Measurements from ENCODE around the gene BHLHE40.
A peak's percentile ranks its signal among the peaks of the same experiment; 100 is the strongest.

BHLHE40 gene

GRCh38 chr3:5015056-5015455 lies 35.8 kb downstream of the BHLHE40 start:
- ChIA-PET POLR2A (ENCODE audit: low non-redundant PET) (no interaction called here), CTCF (interaction anchor here (0.7 kb wide), 1 partner anchor 81 kb away, joined by 3 read pairs; no protein-coding TSS in a partner anchor)
- DNase-seq (ENCODE audit: low spot score): no peak
- TF ChIP-seq CTCF (conservative IDR thresholded peaks at IDR 0.05; ENCODE audit: low read depth): no peak
- H3K27ac ChIP-seq: no peak overlapping the region

- CTCF ChIA-PET: no interaction called here
- H3K27ac ChIP-seq: peak overlapping the region; percentile 93
These were observed 37.2 kb downstream of the BHLHE40 start for GRCh38 chr3:5016211-5017161.

GRCh38 chr3:5017925-5018531 lies 38.8 kb downstream of the BHLHE40 start:
- POLR2A ChIA-PET (ENCODE audit: low non-redundant PET): no interaction called here
- CTCF ChIA-PET: interaction anchor here (0.6 kb wide), 1 partner anchor 206 kb away, joined by 3 read pairs; no protein-coding TSS in a partner anchor
- peak; percentile 41 for DNase-seq (ENCODE audit: low spot score)
- peak overlapping the region; percentile 93 for H3K27ac ChIP-seq
- TF ChIP-seq CTCF (conservative IDR thresholded peaks at IDR 0.05; ENCODE audit: low read depth): no peak

More at GRCh38 chr3:5016211-5017161, 37.2 kb downstream of the BHLHE40 start:
- no peak for DNase-seq (ENCODE audit: low spot score)
- POLR2A ChIA-PET (ENCODE audit: low non-redundant PET): no interaction called here
- TF ChIP-seq CTCF (conservative IDR thresholded peaks at IDR 0.05; ENCODE audit: low read depth): no peak

GRCh38 chr3:5019411-5020241 lies 40.4 kb downstream of the BHLHE40 start:
- ChIA-PET CTCF (no interaction called here), POLR2A (ENCODE audit: low non-redundant PET) (no interaction called here)
- no peak for TF ChIP-seq CTCF (conservative IDR thresholded peaks at IDR 0.05; ENCODE audit: low read depth)
- no peak for DNase-seq (ENCODE audit: low spot score)
- peak overlapping the region; percentile 93 for H3K27ac ChIP-seq

- no peak for TF ChIP-seq CTCF (conservative IDR thresholded peaks at IDR 0.05; ENCODE audit: low read depth)
- H3K27ac ChIP-seq: peak overlapping the region; percentile 93
- DNase-seq (ENCODE audit: low spot score): no peak
- ChIA-PET CTCF (no interaction called here), POLR2A (ENCODE audit: low non-redundant PET) (interaction anchor here (3.8 kb wide), 1 partner anchor 36 kb away, joined by 19 read pairs; no protein-coding TSS in a partner anchor)
These were observed 41.0 kb downstream of the BHLHE40 start for GRCh38 chr3:5020242-5020722.
